GM04504 (cell line): ENCODE results near the gene MYRFL.
"Not testable (repeated sequence)": the region's sequence is repeated elsewhere in the genome, so short reads cannot be mapped to it uniquely, and the experiment has no call there.

Experiments
- DNase-seq: peaks from one replicate; pipeline ENCODE4 v3.0.0-alpha.2; 2012; ENCODE audit warnings: low read depth

Gene MYRFL

DNA sequence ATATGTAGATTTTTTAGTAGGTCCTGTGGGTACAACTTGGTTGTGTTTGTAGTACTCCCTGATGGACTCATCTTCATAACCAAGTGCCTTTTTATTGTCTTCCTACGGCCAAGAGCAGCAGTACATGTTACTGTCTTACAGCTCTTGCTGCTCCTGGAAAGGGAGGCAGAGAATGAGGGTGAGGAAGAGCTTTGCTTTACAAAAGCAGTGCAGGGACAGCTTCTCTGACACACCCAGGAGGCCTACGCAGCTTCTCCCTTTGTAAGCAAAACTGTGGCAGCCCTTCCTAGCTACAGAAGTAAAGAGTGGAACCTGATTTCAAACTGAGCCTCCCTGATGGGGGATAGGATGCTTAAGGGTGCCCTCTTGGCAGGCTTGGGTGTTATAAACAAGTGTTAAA, 18.6 kb downstream of the MYRFL start:
- no peak for DNase-seq

DNA sequence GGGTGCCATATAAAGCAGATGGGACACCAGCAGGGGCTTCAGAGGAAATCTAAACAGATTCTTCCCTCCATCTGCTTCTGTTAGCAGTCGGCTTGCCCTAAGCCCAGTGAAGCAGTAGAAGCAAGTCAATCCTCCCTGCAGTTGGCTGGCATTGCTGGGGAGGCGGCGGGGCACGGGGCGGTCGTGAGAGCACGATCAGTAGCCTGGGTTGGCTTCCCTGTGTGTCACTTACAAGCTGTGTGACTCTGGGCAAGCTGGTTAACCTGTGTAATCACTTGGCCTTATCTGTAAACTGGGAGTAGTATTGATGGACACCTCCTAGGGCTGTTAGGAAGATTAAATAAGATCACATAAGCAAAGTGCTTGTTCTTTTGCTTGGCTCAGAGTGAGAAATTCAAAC, 19.4 kb downstream of the MYRFL start:
- no peak for DNase-seq

DNA sequence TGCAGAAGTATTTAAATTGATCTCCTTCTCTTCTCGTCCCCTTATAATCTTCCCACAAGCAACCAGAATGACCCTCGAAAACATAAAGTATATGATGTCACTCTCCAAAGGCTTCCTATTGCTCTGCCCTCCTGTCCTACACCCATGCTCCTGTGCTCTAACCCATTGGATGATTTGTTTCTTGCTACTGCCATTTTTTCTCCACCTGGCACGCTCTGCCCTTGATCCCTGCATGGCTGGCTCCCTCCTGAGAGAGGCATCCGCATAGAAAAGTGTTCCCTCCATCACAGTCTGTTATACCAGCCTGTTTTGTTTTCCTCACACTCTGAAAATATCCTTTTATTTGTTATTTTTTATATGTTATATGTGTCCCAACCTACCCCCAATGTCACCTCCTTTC, 19.8 kb downstream of the MYRFL start:
- DNase-seq, result no peak

DNA sequence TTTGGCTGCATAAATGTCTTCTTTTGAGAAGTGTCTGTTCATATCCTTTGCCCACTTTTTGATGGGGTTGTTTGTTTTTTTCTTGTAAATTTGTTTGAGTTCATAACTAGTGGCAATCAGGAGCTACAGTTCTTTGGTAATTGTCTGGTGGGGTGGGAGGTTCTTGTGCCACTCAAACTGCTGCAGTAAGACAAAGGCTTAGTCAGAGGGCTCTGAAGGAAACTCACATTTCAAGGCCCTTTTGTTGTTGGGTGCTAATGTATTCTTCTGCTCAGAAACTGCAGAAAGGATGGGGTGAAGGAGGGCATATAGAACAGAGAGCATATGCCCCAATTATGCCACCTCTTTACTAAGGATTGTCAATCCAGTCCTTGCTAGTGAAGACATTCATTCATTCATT, 21.9 kb downstream of the MYRFL start:
- DNase-seq, result no peak

DNA sequence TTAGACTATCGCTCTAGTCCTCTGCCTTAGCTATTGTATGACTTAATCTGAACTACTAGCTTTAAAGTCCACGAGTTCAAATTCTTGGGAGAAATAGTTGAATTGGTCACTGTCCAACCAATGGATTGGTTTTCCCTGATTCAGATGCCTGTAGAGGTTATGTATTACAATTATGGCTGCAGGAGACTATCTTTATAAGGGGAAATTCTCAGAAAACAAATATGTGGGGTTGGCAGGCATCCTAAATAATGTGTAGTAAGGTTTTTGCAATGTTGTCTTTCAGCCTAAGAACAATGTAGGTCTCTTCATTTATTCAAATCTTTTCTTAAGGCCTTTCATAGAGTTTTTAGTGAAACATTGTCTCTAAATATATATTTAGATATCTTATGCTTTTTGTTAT, 26.9 kb downstream of the MYRFL start:
- DNase-seq, result no peak

DNA sequence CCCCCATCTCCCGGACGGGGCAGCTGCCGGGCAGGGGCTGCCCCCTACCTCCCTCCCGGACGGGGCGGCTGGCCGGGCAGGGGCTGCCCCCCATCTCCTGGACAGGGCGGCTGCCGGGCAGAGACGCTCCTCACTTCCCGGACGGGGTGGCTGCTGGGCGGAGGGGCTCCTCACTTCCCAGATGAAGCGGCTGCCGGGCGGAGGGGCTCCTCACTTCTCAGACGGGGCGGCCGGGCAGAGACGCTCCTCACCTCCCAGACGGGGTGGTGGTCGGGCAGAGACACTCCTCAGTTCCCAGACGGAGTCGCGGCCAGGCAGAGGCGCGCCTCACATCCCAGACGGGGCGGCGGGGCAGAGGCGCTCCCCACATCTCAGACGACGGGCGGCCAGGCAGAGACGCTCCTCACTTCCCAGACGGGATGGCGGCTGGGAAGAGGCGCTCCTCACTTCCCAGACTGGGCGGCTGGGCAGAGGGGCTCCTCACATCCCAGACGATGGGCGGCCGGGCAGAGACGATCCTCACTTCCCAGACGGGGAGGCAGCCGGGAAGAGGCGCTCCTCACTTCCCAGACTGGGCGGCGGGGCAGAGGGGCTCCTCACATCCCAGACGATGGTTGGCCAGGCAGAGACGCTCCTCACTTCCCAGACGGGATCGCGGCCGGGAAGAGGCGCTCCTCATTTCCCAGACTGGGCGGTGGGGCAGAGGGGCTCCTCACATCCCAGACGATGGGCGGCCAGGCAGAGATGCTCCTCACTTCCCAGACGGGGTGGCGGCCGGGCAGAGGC, 28.3 kb downstream of the MYRFL start:
- not testable (repeated sequence) for DNase-seq

DNA sequence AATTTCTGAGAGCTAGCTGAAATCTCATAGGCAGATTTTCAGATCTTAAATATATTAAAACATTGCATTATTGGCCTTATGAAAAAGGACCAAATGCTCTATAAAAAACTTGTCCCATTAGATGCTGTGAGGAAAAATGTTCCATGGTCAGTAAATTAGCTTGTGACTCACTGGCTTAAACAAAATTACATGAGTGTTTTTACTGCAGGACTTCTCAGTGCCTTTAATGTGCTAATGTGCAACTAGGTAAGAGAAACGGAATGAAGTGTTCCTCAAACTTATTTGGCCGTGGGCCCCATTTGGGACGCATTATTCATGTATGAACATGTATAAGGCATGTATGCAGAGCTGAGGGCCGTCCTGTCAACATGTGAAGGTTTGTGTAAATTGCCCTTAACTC, 41.7 kb downstream of the MYRFL start:
- DNase-seq, result no peak

DNA sequence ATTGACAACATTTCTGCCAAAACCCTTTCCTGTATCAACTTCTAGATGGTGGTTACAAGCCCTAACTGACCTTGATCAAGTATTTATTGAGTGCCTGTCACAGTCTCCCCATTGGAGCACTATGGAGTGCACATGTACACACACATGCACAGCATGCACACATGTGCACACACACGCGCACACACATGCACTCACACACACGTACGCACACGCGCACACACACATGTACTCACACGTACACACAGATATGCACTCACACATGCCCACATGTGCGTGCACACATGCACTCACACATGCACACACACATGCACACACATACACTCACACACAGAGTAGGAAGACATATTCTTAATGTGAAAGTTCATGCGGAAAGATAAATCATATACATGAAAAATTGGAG, 43.7 kb downstream of the MYRFL start:
- DNase-seq, result no peak

DNA sequence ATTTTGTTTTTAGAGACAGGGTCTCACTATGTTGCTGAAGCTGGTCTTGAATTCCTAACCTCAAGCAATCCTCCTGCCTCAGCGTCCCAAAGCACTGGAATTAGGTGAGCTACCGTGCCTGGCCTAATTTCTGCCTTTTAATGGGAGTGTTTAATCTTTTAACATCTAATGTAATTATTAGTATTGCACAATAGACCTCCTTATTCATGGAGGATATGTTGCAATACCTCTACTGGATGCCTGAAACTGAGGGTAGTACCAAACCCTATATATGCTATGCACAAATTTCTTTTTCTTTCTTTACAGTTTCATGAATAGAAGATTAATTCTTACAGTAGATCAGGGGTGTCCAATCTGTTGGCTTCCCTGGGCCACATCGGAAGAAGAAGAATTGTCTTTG, 47.8 kb downstream of the MYRFL start:
- no peak for DNase-seq

DNA sequence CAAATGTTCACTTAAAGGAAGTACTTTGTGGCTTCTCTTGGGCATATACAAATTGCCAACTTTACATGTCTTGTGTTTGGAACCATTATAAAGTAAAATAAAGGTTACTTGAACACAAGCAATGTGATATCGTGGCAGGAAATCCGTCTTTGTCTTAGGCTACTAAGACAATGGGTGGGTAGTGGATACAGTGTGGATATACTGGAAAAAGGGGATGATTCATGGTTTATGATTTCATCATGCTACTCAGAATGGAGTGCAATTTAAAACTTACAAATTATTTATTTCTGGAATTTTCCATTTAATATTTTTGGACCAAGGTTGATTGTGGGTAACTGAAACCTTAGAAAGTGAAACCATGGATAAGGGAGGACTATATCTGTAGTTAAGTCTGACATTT, 48.4 kb downstream of the MYRFL start:
- no peak for DNase-seq

DNA sequence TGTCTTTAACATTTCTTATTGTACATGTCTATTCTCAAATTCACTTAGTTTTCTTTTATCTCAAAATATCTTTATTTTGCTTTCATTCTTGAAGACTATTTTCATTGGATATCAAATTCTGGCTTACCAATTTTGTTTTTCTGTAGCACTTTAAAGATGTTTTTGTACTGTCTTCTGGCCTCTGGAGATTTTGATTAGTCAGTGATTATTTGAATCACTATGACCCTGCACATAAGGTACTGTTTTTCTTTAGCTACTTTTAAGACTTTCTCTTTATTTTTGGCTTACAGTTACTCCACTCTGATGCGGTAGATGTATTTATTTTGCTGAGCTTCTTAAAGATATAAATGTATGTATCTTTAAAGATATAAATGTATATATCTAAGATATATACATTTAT, 49.6 kb downstream of the MYRFL start:
- DNase-seq, result no peak

DNA sequence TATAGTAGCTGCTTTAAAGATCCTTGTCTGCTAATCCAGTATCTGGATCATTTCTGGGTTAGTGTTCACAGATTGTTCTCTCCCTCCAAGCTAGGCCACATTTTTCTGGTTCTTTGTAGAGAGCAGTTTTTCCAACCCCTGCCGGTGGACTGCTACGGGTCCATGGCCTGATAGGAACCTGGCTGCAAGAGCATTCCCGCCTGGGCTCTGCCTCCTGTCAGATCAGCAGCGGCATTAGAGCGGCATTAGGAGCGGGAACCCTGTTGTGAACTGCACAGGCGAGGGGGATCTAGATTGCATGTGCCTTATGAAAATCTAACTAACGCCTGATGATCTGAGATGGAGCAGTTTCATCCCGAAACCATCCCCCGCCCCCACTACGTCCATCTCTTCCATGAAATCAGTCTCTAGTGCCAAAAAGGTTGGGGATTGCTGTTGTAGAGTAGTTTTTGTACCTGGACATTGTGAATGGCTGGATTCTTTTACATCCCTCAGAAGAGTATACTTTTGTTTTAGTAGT, 50.4 kb downstream of the MYRFL start:
- DNase-seq, result no peak

DNA sequence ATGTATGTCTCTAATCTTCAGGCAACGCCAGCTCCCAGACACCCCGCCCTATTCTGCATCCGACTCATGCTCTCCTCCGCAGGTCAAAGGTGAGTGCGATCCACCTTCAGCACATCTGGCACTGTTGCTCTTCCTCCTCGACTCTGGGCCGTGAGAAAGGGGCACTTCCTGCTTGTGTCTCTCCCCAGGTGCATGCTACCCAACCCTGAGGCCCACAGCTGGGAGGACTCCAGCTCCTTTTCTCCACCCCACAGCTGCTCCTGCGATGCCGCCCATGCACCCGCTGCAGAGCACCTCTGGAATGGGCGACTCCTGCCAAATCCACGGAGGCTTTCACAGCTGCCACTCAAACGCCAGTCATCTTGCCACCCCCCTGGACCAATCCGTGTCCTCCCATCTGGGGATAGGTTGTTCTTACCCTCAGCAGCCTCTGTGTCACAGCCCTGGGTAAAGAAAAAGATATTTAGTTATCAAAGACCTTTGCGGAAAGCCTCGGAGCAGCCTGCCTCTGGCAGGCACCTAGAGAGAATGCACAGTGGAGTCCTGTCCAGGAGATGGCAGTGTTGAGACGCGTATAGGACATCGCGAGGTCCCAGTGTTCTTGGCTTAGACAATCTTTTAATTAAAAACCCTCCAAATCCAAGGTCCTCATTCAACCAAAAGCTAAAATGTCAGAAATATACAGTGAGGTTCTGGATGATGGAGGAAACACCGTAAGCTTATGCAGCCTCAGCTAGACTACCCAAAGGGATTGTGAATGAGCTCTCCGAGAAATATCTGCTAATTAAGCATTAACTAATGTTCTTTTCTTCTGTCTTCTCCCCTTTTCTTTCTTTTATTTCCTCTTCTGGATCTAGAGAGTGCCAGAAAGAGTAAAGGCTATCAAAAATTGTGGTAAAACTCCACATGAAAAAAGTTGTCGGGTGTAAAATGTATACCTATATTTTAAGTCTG, 54.3 kb downstream of the MYRFL start:
- peak; percentile 27 for DNase-seq

DNA sequence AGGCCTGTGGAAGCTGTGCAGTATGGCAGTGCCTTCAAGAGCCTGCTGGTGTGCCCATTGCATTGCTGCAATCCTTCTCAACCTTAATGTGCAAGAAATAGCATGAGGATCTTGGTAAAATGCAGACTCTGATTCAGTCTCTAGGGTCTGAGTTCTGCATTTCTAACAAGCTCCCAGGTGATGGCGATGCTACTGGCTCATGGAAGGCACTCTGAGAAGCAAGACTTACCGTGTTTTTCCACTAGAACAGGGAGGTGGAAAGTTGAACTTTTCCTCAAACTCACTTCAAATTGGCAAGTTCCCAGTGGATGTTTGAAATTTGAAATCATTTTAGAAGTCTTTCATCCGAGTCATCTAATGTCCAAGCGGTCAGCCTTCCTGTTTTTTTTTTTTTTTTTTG, 55.5 kb downstream of the MYRFL start:
- DNase-seq, result no peak

DNA sequence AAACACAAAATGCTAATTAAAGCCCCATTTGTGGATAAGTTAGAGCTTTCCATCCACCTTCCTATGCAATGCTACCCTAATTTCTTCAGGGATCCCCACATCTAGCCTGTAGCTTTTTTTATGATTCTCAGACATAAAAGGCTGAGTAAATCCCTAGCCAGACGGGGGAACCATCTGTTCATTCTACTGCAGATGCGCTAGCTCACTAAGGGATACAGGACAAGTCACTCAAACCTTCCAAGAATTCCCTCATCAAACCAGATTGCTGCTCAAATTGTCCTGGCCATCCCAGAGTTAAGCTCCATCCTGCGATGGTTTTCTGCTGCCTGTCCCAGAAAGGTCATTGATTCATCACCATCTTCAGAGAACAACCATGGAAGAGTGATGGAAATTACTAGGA, 56.7 kb downstream of the MYRFL start:
- no peak for DNase-seq

DNA sequence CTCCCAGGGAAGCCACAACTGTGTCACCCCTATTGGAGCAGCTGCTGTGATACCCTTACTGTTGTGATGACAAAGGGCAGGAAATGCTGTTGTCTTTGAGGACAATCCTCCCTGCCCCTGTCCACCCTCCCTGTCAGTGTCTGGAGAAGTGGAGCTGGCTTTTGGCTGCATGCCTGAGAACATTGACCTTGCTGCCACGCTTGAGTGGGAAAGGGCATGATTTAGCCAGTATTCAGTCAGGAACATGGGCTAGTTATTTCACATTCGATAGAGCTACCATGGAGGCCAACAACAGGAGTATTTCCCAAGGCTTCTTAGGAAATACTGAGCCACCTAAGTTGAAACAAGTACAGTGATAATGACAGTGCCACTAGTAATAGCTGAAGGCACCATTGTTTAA, 59.4 kb downstream of the MYRFL start:
- no peak for DNase-seq

DNA sequence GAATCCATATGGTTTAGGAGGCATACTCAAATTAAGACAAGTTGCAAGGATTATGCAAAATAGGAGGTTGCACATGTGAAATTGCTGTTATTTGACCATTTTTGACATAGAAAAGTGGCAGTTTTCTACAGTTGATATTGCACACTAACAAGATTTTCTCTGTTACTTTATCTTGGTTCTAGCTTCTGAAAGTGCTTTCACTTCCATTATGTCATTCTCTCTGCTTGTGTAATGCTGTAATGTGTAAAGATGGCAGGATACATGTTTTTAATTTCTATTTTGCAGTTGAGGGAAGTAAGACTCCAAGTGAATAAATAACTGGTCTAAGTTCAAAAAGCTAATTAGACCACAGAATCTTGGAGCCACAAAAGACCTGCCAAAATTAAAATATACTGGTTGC, 60.6 kb downstream of the MYRFL start:
- no peak for DNase-seq

DNA sequence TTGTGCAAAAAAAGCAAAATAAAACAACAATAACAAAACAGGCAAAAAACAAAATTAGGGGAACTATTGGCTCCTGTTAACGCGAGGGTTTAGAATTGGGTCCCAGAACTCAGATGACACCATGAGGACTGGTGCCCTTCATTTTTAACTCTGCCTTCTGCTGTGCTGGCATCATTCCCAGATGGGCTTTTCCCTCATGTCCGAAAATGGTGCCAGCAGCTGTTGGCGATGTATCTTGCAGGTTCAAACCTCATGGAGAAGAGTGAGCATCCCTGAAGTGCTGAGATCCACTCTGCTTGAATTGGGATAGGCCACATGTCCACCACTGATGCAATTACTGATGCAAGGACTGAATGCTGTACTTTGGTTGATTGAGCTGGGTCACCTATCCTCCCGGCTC, 61.1 kb downstream of the MYRFL start:
- DNase-seq, result no peak

DNA sequence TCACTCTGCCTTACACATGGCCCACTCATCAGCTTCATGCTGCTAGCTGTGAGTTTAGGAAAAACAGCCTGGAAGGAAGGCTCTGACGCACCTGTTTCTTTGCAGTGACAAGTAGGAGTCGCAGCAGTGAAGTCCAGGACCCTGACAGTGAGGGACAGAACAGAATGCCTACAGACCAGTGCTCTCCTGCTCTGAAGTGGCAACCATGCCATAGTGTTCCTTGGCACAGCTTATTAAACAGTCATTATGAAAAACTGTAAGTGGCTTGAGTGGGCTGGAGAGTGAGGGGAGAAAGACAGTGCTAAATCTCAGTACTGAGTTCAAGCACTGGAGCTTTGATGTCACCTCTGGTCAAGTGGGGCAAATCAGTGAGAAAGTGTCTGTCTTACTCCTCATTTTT, 61.7 kb downstream of the MYRFL start:
- DNase-seq, result no peak

DNA sequence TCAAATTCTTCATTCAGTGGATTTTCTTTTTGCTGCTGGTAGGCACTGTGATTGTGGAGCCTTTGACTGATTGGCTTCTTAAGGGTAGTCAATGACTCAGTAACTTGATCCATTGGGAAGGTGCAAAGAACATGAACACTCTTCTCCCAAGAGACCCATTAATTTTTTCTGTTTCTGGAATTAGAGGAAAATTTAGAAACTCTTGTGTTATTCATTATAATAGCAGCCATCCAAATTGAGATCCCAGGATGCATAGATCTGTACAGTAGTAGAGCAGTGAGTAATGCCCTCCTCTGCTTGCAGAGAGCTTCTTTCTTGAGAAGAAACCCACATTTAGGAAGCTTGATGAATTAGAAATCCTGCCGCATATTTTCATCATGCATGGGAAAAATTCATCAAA, 63.9 kb downstream of the MYRFL start:
- no peak for DNase-seq

DNA sequence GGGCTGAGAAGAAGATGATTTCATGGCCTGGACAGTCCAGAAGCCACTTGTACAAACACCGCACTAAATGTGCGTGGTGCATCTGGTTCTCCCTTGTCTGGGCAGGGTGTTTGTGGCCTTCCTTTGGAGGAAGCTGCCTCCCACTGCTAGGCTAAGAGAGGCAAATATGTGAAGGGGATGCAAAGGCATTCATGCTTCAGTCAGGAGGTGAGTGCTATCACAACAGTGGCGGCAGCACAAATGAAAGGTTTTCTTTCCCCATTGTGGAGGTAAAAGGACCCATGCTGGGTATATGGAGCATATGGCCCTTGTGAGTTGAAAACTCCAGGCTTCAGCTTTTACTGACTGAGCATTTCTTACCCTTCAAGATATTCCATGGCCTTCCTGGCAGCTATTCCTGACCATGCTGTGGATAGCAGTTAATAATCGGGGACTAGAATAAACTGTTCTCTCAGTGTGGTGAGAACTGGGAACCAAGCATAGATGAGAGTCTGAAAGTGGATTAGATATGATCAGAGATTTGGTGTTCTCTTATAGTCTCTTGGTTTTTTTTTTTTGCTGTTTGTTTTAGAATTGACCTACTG, 69.9 kb downstream of the MYRFL start:
- no peak for DNase-seq

DNA sequence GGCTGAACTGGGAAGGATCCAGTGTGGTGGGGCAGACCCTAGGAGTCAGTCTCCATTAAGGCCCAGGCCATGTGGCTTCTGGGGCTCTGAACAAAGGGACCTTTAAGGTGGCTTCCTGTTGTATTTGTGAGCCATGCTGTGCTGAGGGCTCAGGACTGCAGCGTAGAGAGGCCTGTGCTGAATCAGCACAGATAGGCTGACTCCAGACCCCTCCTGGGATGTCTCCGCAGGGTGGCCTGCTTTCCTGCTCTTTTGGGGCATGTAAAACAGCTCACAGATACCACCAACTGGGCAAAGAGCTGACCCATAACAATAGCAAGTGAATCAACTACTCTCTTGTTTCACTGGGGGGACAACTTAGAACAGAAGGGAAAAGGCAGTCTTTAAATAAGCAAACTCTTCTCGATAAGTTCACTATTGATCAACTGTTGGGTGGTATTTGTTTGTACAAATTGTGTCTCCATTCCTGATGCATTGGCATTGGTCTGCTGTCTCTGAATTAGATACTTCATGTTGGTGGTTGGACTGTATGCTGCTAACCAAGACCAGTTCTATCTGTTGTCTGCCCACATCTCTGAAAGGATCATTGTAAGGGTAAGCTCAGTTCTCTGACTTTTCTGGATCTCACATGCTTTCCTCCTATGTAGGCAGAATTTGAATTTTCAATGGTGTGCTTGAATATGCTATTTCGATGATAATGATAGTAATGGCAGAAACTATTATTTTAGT, 71.8 kb downstream of the MYRFL start:
- no peak for DNase-seq
